ENCODE data around the gene NLRP10. TPM values are rescaled to one million over a fixed set of nuclear protein-coding genes. Genes with fewer than 3 reads are reported as not detected.

NLRP10 gene
- total RNA-seq, 1 donor from 2014 or later: not detected

- CTCF ChIA-PET: interaction anchor here (0.6 to 1.7 kb wide), 13 partner anchors 12 to 1231 kb away, joined by 3 to 6 read pairs (median 4); no protein-coding TSS in a partner anchor
- POLR2A ChIA-PET: interaction anchor here (0.6 to 1.4 kb wide), 11 partner anchors 9 to 1753 kb away, joined by 3 to 7 read pairs (median 3); partner anchors contain the start of genes FHIP1B, MRPL17, RPL27A and TRIM66
- DNase-seq: peak; percentile 73
- intact Hi-C loops (cut with micrococcal nuclease): loop anchor here (1.0 to 5.0 kb wide), 8 partner anchors 95 to 977 kb away; partner anchors contain the start of genes CYB5R2, PPFIBP2, RPL27A and TMEM9B
- H3K9me3 Mint-ChIP-seq: no peaks in the 10 kb centered on the region
- peak; percentile 56 for TF ChIP-seq CTCF (IDR thresholded peaks at IDR 0.05)
- ATAC-seq (ENCODE audit: low read depth): peak; percentile 97
- H3K4me1 Mint-ChIP-seq: peaks cover 40% of the 10 kb centered on the region
- peak within 1 kb of the TSS; percentile 93 for H3K4me3 Mint-ChIP-seq
- no peaks in the 10 kb centered on the region for H3K27me3 Mint-ChIP-seq
- H3K36me3 Mint-ChIP-seq (ENCODE audit: low read depth): peaks cover 33% of the 10 kb centered on the region
- peak within 1 kb of the TSS; percentile 94 for H3K27ac Mint-ChIP-seq
These were observed 21.7 kb upstream of the NLRP10 start, which contains the start of gene EIF3F for GRCh38 chr11:7986768-7987559. Gene EIF3F, plus strand, starts transcription at chr11:7987337. Its CDS starts 16 bp downstream, at chr11:7987353.

GRCh38 chr11:7983832-7984590 is 18.8 kb upstream of the NLRP10 start:
- ChIA-PET CTCF (interaction anchor here (1.4 kb wide), 1 partner anchor 886 kb away, joined by 3 read pairs; no protein-coding TSS in a partner anchor), POLR2A (interaction anchor here (0.6 kb wide), 1 partner anchor 88 kb away, joined by 4 read pairs; no protein-coding TSS in a partner anchor)
- no peak for TF ChIP-seq CTCF (IDR thresholded peaks at IDR 0.05)
- Mint-ChIP-seq H3K4me3 (no peak overlapping the region), H3K27me3 (no peaks in the 10 kb centered on the region), H3K27ac (no peak overlapping the region), H3K9me3 (no peaks in the 10 kb centered on the region), H3K4me1 (peaks cover 28% of the 10 kb centered on the region), H3K36me3 (ENCODE audit: low read depth) (peaks cover 8% of the 10 kb centered on the region)
- ATAC-seq (ENCODE audit: low read depth) (no peak), DNase-seq (no peak)
- intact Hi-C loops (cut with micrococcal nuclease): no loop called here

GRCh38 chr11:7982582-7983119 is 17.4 kb upstream of the NLRP10 start:
- H3K36me3 Mint-ChIP-seq (ENCODE audit: low read depth): peaks cover 2% of the 10 kb centered on the region
- H3K4me1 Mint-ChIP-seq: peaks cover 15% of the 10 kb centered on the region
- H3K27me3 Mint-ChIP-seq: no peaks in the 10 kb centered on the region
- CTCF ChIA-PET: no interaction called here
- H3K9me3 Mint-ChIP-seq: no peaks in the 10 kb centered on the region
- no peak for ATAC-seq (ENCODE audit: low read depth)
- no peak for DNase-seq
- intact Hi-C loops (cut with micrococcal nuclease): no loop called here
- H3K27ac Mint-ChIP-seq: no peak overlapping the region
- POLR2A ChIA-PET: no interaction called here
- TF ChIP-seq CTCF (IDR thresholded peaks at IDR 0.05): no peak
- no peak overlapping the region for H3K4me3 Mint-ChIP-seq

- CTCF ChIA-PET: no interaction called here
- no peaks in the 10 kb centered on the region for H3K27me3 Mint-ChIP-seq
- intact Hi-C loops (cut with micrococcal nuclease): no loop called here
These were observed 16.4 kb upstream of the NLRP10 start for GRCh38 chr11:7981619-7982157.

More at GRCh38 chr11:7981619-7982157, 16.4 kb upstream of the NLRP10 start:
- peaks cover 8% of the 10 kb centered on the region for H3K4me1 Mint-ChIP-seq
- ATAC-seq (ENCODE audit: low read depth) (no peak), DNase-seq (no peak)
- H3K36me3 Mint-ChIP-seq (ENCODE audit: low read depth): no peaks in the 10 kb centered on the region
- POLR2A ChIA-PET: no interaction called here
- no peak for TF ChIP-seq CTCF (IDR thresholded peaks at IDR 0.05)
- no peaks in the 10 kb centered on the region for H3K9me3 Mint-ChIP-seq
- H3K27ac Mint-ChIP-seq: no peak overlapping the region
- no peak overlapping the region for H3K4me3 Mint-ChIP-seq
